AG04449 (cell line): ENCODE measurements around the gene GRK3.

Experiments used
- CTCF ChIA-PET: fragments of 350-600 bp; formaldehyde crosslinking; extraction: SDS; loops from one replicate; lab custom pipeline; 2021; ENCODE audit warnings: antibody characterized with exemption; lab: Yijun Ruan, JAX
- POLR2A ChIA-PET: fragments of 400-600, 350-600 bp; formaldehyde crosslinking; extraction: SDS; loops from one replicate; lab custom pipeline; 2020; ENCODE audit warnings: antibody characterized with exemption, inconsistent platforms; lab: Yijun Ruan, JAX
- DNase-seq: peaks from one replicate; pipeline ENCODE4 v3.0.0-alpha.2; 2010; ENCODE audit warnings: low read depth, low spot score
- H3K4me3 ChIP-seq: 2 replicates; pipeline ENCODE4 v1.5.1; 2011; ENCODE audit warnings: low read depth, mild to moderate bottlenecking, control low read depth, low read length
- CTCF ChIP-seq: IDR thresholded peaks from one replicate; pipeline ENCODE4 v1.5.1; 2011; ENCODE audit warnings: mild to moderate bottlenecking, moderate library complexity, low read length, control low read depth, inconsistent platforms; ENCODE audit not compliant: insufficient read depth; ENCODE audit errors: missing control alignments

The GRK3 gene

DNA sequence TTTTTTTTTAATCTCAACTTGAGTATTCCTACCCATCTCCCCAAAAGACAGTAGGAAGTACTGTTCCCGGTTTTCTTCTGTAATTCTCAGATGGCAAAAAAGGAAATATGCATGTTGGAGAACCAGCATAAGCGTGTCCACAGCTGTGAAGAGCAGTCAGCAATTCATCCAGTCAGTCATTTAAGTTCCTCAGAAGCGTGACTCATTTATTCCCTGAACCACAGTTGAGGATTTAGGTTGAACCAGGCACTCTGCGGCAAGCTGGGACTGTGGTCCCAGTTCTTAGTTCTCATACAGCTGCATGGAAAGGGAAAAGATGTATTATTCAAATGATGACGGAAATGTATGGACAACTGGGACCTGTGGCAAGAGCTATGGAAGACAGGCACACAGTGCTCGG is 116.5 kb downstream of the GRK3 start:
- TF ChIP-seq CTCF, result no peak
- ChIA-PET CTCF (interaction anchor here (1.4 kb wide), 1 partner anchor 233 kb away, joined by 3 read pairs; no protein-coding TSS in a partner anchor), POLR2A (no interaction called here)
- DNase-seq, result no peak
- H3K4me3 ChIP-seq, result no peak overlapping the region

GRCh38 chr22:25682109-25682508 is 117.6 kb downstream of the GRK3 start:
- TF ChIP-seq CTCF, result no peak
- no peak overlapping the region for H3K4me3 ChIP-seq
- ChIA-PET POLR2A (no interaction called here), CTCF (interaction anchor here (0.7 to 1.4 kb wide), 2 partner anchors 11 to 235 kb away, joined by 3 read pairs; no protein-coding TSS in a partner anchor)
- DNase-seq, result no peak

DNA sequence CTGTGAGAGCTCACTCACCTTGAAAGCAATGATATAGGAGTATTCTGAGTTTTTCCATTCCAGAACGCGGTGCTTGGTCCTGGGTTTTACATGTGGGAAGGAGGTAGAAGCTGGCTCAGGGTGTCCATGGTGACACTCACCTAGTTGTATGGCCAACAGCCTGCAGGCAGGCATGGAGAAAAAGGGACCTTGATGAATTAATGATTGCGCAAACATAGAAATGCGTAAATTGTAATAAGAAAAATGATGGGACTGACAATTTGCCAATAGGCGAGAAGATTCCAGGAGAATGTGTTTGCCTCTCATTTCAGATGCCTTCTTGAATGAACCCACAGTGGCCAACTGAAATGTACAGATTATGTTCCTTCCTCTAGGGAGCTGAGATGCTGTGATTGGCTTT is 124.2 kb downstream of the GRK3 start:
- no peak for TF ChIP-seq CTCF
- no peak for DNase-seq
- ChIA-PET POLR2A (no interaction called here), CTCF (no interaction called here)
- no peak overlapping the region for H3K4me3 ChIP-seq

GRCh38 chr22:25689631-25690030 is 125.2 kb downstream of the GRK3 start:
- no peak for TF ChIP-seq CTCF
- DNase-seq, result no peak
- ChIA-PET POLR2A (no interaction called here), CTCF (interaction anchor here (1.0 kb wide), 1 partner anchor 327 kb away, joined by 3 read pairs; no protein-coding TSS in a partner anchor)
- no peak overlapping the region for H3K4me3 ChIP-seq

- ChIA-PET CTCF (no interaction called here), POLR2A (no interaction called here)
- TF ChIP-seq CTCF, result no peak
- DNase-seq, result no peak
- H3K4me3 ChIP-seq, result no peak overlapping the region
Observed at GRCh38 chr22:25690798-25691197, 126.3 kb downstream of the GRK3 start.

- H3K4me3 ChIP-seq, result no peak overlapping the region
- no peak for TF ChIP-seq CTCF
- ChIA-PET CTCF (interaction anchor here (1.1 to 1.4 kb wide), 2 partner anchors 9 to 10 kb away, joined by 3 read pairs; no protein-coding TSS in a partner anchor), POLR2A (no interaction called here)
- DNase-seq, result no peak
Observed at GRCh38 chr22:25692397-25693267, 128.2 kb downstream of the GRK3 start.
